ENCODE results near the gene NPHP3.
"Not testable (repeated sequence)": the region's sequence is repeated elsewhere in the genome, so short reads cannot be mapped to it uniquely, and the experiment has no call there.

Gene NPHP3

GRCh38 chr3:132641427-132641826 is 80.8 kb downstream of the NPHP3 start:
- DNase-seq = not testable (repeated sequence)

DNA sequence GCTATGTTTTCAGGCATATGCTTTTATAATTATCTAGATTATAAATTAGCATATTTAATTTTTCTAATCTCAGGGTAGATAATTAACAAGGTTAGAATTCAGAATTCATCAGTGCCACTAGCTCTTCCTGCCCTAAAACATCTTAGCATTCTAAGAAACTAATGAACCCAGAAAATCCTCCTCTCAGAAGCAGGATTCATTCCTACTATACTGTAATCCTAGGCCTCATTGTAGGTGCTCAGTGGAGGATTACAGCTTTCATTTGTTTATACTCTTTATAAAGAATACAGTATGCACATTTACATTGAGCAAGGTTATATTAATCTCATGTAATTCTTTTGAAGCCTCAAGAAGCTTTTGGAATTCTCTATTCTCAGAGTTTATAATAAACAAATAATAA is 83.5 kb downstream of the NPHP3 start:
- no peak for DNase-seq

GRCh38 chr3:132637590-132637989 is 84.6 kb downstream of the NPHP3 start:
- no peak for DNase-seq

GRCh38 chr3:132635052-132635451 is 87.2 kb downstream of the NPHP3 start:
- no peak for DNase-seq
